Head of caudate nucleus (tissue), 42 donors: ENCODE data around the gene PHRF1.
"Not testable (repeated sequence)": the region's sequence is repeated elsewhere in the genome, so short reads cannot be mapped to it uniquely, and the experiment has no call there.

Experiments
- DNase-seq, 42 donors: peaks; one replicate each; pipeline versions ENCODE4 v3.0.0 to v3.0.0-alpha.2; 2020 to 2021; ENCODE audit warnings: mixed read lengths in 7 of 42
- intact Hi-C: fragments of 100-400 bp; cut with DNase I; formaldehyde crosslinking; loops from one replicate; pipeline ENCODE4 v1.15.0; 2022

Gene PHRF1

GRCh38 chr11:636511-637332 lies 60.5 kb downstream of the PHRF1 start, which contains the start of gene DRD4:
Gene DRD4, plus strand, starts transcription at chr11:637269. Its CDS starts 36 bp downstream, at chr11:637305.
- intact Hi-C loops = no loop called here
- DNase-seq = peak in 4 of 42 donors; percentile 32 to 63 (median 41)

GRCh38 chr11:637333-637592 lies 61.0 kb downstream of the PHRF1 start:
- intact Hi-C loops = no loop called here

GRCh38 chr11:637593-638521 lies 61.6 kb downstream of the PHRF1 start:
- intact Hi-C loops = no loop called here
- no peak for DNase-seq

More at GRCh38 chr11:637333-637592, 61.0 kb downstream of the PHRF1 start:
- peak in 1 of 42 donors; percentile 45 for DNase-seq

- intact Hi-C loops = no loop called here
- DNase-seq = no peak
These were observed 62.5 kb downstream of the PHRF1 start for GRCh38 chr11:638631-639331.

GRCh38 chr11:639332-639955 lies 63.2 kb downstream of the PHRF1 start:
- intact Hi-C loops = no loop called here
- no peak for DNase-seq

- intact Hi-C loops = no loop called here
- DNase-seq = no peak
These were observed 63.9 kb downstream of the PHRF1 start for GRCh38 chr11:640021-640706.

GRCh38 chr11:641806-642370 lies 65.6 kb downstream of the PHRF1 start:
- no peak for DNase-seq
- intact Hi-C loops = no loop called here

- no peak for DNase-seq
- intact Hi-C loops = no loop called here
These were observed 67.1 kb downstream of the PHRF1 start for GRCh38 chr11:643366-643765.

GRCh38 chr11:643849-644738 lies 67.8 kb downstream of the PHRF1 start:
- intact Hi-C loops = no loop called here
- DNase-seq = no peak

GRCh38 chr11:645536-645935 lies 69.3 kb downstream of the PHRF1 start:
- intact Hi-C loops = no loop called here
- peak; percentile 42 to 96 (median 78) for DNase-seq

GRCh38 chr11:646214-646613 lies 69.9 kb downstream of the PHRF1 start:
- no peak for DNase-seq
- intact Hi-C loops = no loop called here

GRCh38 chr11:647672-648158 lies 71.4 kb downstream of the PHRF1 start:
- intact Hi-C loops = not testable (repeated sequence)
- DNase-seq = peak in 8 of 42 donors; percentile 19 to 55 (median 44)

GRCh38 chr11:650482-650881 lies 74.2 kb downstream of the PHRF1 start:
- DNase-seq = no peak
- intact Hi-C loops = no loop called here

- intact Hi-C loops, DNase-seq: not testable (repeated sequence)
These were observed 76.9 kb downstream of the PHRF1 start for GRCh38 chr11:653136-653535.

GRCh38 chr11:653837-654236 lies 77.6 kb downstream of the PHRF1 start:
- intact Hi-C loops = no loop called here
- no peak for DNase-seq

- intact Hi-C loops, DNase-seq: not testable (repeated sequence)
These were observed 78.2 kb downstream of the PHRF1 start for GRCh38 chr11:654444-654843.
